DMS79 treated with DMSO at 0.1 percent for 48 hours (cell line): ENCODE measurements around the gene LNX1.

ENCODE experiments used
- DNase-seq: peaks from one replicate; lab custom pipeline; 2025; lab: John Stamatoyannopoulos, UW

The LNX1 gene

DNA sequence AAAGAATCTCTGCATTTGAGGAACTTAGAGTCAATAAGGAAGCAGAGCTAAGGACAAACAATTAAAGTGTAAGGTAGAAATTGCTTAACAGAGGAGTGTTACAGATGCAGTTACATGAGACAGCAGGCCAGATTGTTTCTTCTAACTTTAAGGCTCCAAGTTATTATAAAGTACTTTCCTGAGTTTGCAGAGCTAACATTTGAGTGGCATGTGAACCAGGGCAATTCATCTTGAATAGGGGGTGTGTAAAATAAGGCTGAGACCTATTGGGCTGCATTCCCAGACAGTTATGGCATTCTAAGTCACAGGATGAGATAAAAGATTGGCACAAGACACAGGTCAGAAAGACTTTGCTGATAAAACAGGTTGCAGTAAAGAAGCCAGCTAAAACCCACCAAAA, 7.6 kb upstream of the LNX1 start:
- no peak for DNase-seq

DNA sequence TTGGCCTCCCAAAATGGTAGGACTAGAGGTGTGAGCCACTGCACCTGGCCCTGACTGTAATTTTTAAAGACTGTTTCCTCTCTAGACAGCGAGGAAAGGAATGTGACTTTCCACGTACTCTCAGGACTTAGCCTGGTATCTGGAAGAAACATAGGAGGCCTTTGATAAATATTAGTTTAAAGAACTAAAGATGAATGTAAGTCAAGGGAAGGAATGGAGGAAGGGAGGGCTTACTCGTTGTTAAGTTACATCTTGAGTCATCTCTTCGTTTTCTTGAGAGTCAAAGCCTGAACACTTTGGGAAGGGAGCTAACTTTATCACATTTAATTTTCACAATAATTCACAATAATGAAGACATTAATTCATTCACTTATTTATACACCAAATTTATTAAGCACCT, 7.2 kb upstream of the LNX1 start:
- DNase-seq = no peak

DNA sequence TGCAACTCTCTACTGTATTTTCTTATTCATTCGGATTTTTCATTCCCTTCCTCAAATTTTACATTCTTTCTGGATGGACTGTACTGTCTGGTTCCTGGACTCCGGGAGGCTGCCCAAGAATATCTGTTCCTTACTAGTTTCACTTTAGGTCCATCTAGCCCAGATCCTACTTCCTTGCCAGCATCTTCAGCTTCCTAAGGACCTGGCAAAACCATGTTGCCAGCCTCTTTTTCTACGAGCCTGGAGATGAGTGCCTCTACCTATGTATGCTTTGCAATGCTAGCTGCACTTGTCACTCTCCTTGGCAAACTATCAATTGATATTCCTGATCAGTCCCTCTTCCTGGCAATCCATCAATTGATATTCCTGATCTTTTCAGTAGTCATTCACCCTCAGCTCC, 5.6 kb upstream of the LNX1 start:
- no peak for DNase-seq

GRCh38 chr4:53595834-53596233, 4.5 kb upstream of the LNX1 start:
- no peak for DNase-seq

DNA sequence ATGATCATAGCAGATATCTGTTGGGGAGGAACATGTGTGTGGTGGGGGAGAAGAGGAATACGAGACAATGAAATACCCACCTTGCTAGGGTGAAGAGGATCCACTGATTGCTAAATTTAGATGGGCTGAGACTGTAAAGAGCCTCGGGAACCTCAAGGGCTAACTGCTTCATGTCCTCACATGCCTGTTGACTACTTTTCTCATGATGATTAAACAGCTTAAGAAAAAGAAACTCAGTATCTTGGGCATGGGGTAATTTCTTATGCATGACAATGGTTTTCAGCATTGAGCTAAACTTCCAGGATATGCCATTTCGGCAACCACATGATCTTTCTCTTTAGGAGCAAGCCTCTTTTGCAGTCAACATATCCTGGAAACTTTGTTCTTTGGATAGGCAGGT, 3.9 kb upstream of the LNX1 start:
- DNase-seq = no peak

DNA sequence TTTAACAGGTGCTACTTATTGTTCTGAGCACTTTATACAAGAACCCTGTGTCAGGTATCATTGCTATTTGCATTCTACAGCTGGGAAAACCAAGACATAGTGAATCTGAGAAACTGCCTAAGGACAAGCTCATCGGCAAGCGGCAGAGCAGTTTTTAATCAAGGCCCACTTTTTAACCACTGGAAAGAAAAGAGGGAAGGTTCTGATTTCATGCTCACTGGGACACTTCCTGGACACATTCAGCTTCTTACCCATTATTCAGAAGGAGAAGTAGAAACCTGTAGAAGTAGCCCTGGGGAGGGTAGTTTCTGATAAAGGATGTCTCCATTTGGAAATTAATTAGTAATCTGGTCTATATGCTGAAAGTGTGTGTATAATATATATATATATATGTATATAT, 2.5 kb upstream of the LNX1 start:
- DNase-seq = no peak

DNA sequence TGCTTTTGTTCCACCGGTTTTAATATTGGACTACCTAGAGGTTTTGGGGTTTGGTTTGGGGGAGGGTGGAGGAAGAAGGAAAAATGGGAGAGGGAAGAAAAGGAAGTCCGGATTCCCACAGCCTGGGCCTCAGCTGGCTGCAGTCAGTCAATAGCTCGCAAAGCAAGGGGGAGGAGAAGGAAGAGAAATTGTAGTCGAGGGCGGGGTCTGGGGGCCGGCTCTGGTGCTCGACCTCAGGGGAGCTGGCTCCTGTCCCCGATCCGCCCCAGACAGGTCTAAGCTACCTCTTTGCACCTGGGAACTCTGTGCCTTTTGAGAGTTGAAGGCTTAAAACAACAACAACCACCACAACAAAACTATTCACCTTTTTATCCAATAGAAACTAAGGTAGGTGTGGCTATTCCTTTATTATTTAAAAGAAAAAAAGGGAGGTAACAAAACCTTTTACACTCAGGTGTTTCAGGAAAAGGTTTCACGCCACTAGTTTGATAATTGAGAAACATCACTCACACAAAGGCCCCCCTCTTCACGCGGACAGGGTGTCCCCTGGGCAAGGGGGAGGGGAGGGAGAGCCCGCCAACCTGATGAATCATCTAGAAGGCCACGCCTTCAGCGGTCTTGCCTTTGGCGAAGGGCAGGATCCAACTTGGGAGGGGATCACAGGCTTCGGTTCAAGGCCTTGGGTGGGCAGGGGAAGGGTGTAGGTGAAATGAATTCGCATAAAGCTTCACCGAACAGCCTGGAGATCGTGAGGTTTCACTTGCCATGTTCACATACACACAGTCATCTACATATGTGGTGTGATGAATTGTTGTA, 1.6 kb upstream of the LNX1 start:
- DNase-seq = no peak

DNA sequence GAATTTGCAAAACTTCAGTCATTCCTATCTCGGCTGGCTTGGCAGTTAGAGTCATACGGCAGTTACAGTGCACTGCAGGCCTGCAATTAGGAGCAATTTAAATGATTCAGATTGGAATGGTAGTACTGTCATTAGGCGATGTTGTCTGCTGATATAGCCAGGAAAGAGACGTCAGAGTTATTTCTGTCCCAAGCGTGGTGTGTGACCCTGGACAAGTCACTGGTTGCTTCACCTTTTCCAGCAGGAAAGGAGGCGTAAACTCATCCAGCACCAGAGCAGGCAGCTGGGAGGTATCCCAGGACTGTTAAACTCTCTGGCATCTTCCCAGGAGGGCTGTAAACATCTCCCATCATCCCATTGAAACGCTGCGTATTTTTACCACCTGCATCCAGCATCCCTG, 836 bp upstream of the LNX1 start:
- DNase-seq = no peak

GRCh38 chr4:53590187-53590586, 1.1 kb downstream of the LNX1 start:
- DNase-seq = no peak

DNA sequence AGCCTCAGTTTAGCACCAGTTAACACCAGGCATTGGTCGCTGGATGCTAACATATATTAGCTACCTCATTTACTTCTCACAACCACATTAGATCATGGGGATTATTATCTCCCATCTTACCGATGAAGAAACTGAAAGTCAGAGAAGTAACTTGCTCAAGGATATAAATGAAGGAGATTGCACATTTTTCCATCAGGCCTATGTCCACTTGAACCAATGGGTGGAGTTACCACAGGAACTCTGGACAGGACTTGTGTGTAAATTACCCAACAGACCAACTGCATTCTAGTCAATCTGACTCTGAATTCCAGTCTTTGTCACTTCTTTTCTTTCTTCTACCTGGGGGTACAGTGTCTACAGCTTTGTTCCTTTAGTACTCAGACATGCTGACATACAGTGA, 1.8 kb downstream of the LNX1 start:
- no peak for DNase-seq

GRCh38 chr4:53587135-53587534, 4.2 kb downstream of the LNX1 start:
- DNase-seq = no peak

- DNase-seq = no peak
These were observed 5.0 kb downstream of the LNX1 start for GRCh38 chr4:53586121-53586816.

DNA sequence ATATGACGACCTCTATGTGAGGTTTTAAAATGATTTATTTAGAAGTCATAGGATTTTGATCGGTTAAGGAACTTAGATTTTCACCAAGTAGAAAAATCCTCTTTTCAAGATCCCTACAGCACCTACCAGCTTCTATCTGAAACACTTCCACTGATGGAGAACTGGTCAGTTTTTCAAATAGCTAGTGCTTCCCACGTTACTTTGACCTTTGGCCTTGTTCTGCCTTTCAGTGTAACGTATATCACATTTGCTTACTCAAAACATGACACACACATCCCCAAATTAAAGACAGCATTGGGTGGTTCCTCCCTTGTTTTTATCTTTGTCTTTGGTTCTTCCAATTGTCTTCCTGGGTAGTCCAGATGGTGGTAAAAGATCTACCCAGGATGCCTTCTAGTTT, 6.6 kb downstream of the LNX1 start:
- DNase-seq = no peak

- DNase-seq = no peak
These were observed 7.8 kb downstream of the LNX1 start for GRCh38 chr4:53583513-53583912.

DNA sequence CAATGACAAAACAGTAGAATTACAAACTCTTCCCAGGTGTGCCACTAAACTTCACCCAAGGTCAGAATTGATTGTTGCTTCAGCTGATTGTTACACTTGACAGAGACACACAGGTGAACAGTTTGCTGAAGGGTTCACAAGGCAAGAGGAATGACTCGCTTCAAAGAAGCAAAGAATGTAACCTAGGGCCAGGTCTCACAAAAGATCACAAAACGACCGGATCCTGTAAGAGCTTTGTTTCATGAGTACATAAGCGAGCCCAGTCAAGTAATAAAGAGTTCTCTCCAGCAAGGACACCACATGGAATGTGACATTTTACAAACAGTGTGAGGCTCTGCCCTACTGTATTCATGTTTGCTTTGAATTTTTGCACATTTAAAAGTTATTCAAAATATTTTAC, 9.1 kb downstream of the LNX1 start:
- DNase-seq = no peak

- DNase-seq = no peak
These were observed 11.0 kb downstream of the LNX1 start for GRCh38 chr4:53580274-53580673.

DNA sequence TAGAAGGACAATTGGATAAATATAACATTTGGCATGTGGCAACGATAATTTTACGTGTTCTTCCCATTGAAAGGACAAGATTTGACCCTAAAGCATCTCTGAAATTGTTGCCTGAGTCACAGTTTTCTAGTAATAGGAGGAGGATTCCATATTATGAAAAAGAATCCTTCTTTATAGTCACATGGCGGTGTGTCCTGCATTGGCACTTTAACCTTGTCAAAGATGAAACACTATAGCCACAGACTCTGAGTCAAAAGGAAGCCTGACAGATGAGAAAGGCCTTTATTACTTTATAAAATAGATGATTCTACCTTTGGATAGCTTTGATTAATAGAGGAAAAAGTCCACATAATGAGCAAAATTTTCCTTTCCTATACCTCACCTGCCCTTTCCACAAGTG, 11.5 kb downstream of the LNX1 start:
- DNase-seq = no peak

- DNase-seq = peak; percentile 6
These were observed 14.5 kb downstream of the LNX1 start for GRCh38 chr4:53576676-53577372.

GRCh38 chr4:53576071-53576617, 15.1 kb downstream of the LNX1 start:
- DNase-seq = no peak

DNA sequence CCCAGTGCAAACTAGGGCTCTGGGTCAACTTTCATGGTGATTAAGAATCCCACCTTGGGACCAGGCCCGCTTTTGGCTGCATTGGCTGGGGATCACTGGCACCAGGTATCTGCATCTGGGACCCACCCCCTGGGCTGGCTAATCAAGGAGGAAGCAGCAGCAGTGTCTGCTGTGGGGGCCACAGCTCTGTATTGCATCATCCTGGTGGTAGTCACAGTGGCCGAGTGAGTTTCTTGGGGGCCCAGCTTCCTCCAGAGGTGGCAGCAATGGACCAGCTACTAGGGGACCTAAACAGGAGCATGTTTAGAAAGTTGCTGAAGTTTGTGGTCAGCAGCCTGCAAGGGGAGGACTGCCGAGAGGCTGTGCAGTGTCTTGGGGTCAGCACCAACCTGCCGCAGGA, 15.7 kb downstream of the LNX1 start:
- DNase-seq = no peak

- no peak for DNase-seq
These were observed 16.8 kb downstream of the LNX1 start for GRCh38 chr4:53574528-53574927.

DNA sequence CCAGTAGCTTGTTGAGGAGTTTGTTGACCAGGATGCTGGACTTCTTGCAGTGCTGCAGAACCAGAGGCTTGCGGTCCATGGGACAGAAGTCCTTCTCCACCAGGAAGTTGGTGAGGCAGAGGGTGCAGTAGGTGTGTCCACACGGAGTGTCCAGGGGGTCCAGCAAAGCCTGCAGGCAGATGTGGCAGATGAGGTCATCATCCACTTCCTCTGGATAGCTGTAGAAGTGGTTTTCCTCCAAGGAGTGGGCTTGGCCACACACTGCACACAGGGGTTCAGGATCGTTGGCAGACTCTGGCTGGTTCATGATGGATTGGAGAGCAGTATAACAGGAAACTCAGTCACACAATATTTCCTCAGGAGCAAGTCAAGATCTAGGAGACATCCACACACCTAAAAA, 17.6 kb downstream of the LNX1 start:
- no peak for DNase-seq

- DNase-seq = no peak
These were observed 18.7 kb downstream of the LNX1 start for GRCh38 chr4:53572600-53572994.
